Naive thymus-derived CD4-positive, alpha-beta T cell (primary cell): ENCODE measurements around the gene FAM241B. TPM values are rescaled to one million over a fixed set of nuclear protein-coding genes. Genes with fewer than 3 reads are reported as not detected.

Experiments used
- ATAC-seq: fragments of 150-1000 bp; cut with Tn5 transposase; 2 replicates; pipeline ENCODE4 v1.10.0; 2021; ENCODE audit warnings: mild to moderate bottlenecking, moderate library complexity
- CTCF ChIA-PET: fragments of 350-600 bp; sonication (Branson Sonifier 250); formaldehyde crosslinking; loops from one replicate; lab custom pipeline; 2021; ENCODE audit warnings: antibody characterized with exemption; lab: Charles Lee
- POLR2A ChIA-PET: fragments of 350-600 bp; sonication (Branson Sonifier 250); formaldehyde crosslinking; loops from one replicate; lab custom pipeline; 2021; ENCODE audit warnings: antibody characterized with exemption, inconsistent platforms; lab: Charles Lee
- DNase-seq, 9 donors: peaks; one replicate each; pipeline versions ENCODE4 v3.0.0 to v3.0.0-alpha.2; 2020 to 2022; ENCODE audit warnings: mixed read lengths in 1 of 9
- H3K27ac ChIP-seq: one replicate; pipeline ENCODE4 v1.7.0; 2013; ENCODE audit warnings: mild to moderate bottlenecking, low read depth, low read length, moderate library complexity
- H3K27me3 ChIP-seq, 2 donors: one replicate each; pipeline ENCODE4 v1.7.0; 2013; ENCODE audit warnings: low read length in 2 of 2, mild to moderate bottlenecking in 2 of 2, moderate library complexity in 2 of 2; ENCODE audit not compliant: control insufficient read depth in 2 of 2, insufficient read depth in 2 of 2
- H3K36me3 ChIP-seq, 3 experiments: 1 replicate in 2 of 3; 2 replicates in 1 of 3; pipeline ENCODE4 v1.7.0; 2013; ENCODE audit warnings: low read length in 3 of 3, mild to moderate bottlenecking in 3 of 3, moderate library complexity in 1 of 3; ENCODE audit not compliant: insufficient read depth in 3 of 3, control insufficient read depth in 2 of 3
- H3K4me1 ChIP-seq, 2 donors: one replicate each; pipeline ENCODE4 v1.7.0; 2013; ENCODE audit warnings: low read length in 2 of 2, mild to moderate bottlenecking in 2 of 2, moderate library complexity in 1 of 2; ENCODE audit not compliant: control insufficient read depth in 2 of 2, insufficient read depth in 2 of 2
- H3K4me3 ChIP-seq: 2 replicates; pipeline ENCODE4 v1.7.0; 2013; ENCODE audit warnings: mild to moderate bottlenecking, low read length
- H3K9me3 ChIP-seq, 3 experiments: 1 replicate in 2 of 3; 2 replicates in 1 of 3; pipeline ENCODE4 v1.7.0; 2013; ENCODE audit warnings: low read length in 3 of 3; ENCODE audit not compliant: control insufficient read depth in 2 of 3
- H3K27ac Mint-ChIP-seq, 9 donors: one replicate each; pipeline ENCODE4 v1.8.0; 2020 to 2022; ENCODE audit warnings: mixed read lengths in 9 of 9, mild to moderate bottlenecking in 8 of 9, moderate library complexity in 5 of 9, inconsistent platforms in 2 of 9
- H3K27me3 Mint-ChIP-seq, 5 donors: one replicate each; pipeline ENCODE4 v1.8.0; 2021 to 2022; ENCODE audit warnings: mixed read lengths in 5 of 5, mild to moderate bottlenecking in 1 of 5
- H3K36me3 Mint-ChIP-seq, 5 donors: one replicate each; pipeline ENCODE4 v1.8.0; 2020 to 2022; ENCODE audit warnings: mixed read lengths in 5 of 5, mild to moderate bottlenecking in 3 of 5, inconsistent platforms in 1 of 5
- H3K4me1 Mint-ChIP-seq, 7 donors: one replicate each; pipeline ENCODE4 v1.8.0; 2020 to 2022; ENCODE audit warnings: mixed read lengths in 7 of 7, mild to moderate bottlenecking in 3 of 7, inconsistent platforms in 1 of 7
- H3K4me3 Mint-ChIP-seq, 10 donors: one replicate each; pipeline ENCODE4 v1.8.0; 2020 to 2022; ENCODE audit warnings: mild to moderate bottlenecking in 10 of 10, mixed read lengths in 10 of 10, moderate library complexity in 6 of 10, inconsistent platforms in 2 of 10
- H3K9me3 Mint-ChIP-seq, 11 donors: one replicate each; pipeline ENCODE4 v1.8.0; 2020 to 2022; ENCODE audit warnings: mixed read lengths in 11 of 11, mild to moderate bottlenecking in 4 of 11, inconsistent platforms in 1 of 11, moderate library complexity in 1 of 11
- intact Hi-C, 2 donors: fragments of 100-400 bp; cut with micrococcal nuclease; formaldehyde crosslinking; loops; one replicate each; pipeline ENCODE4 v1.15.1; 2023
- polyA plus RNA-seq, 2 donors: library from polyadenylated mRNA; unstranded; fragments of 300-500 nt; fragmentation: Illumina TruSeq; gene quantifications; one replicate each; pipeline ENCODE4 v1.2.3, GENCODE V29; 2021
- total RNA-seq, 6 experiments: library from RNA in 5 of 6; stranded (reverse) in 5 of 6; gene quantifications; 1 replicate in 5 of 6; 2 replicates in 1 of 6; pipeline ENCODE4 v1.2.3 and lab custom pipeline; 2021 to 2026

The FAM241B gene
- total and polyA plus RNA-seq, 7 experiments from 2014 or later, result 8.6 to 26.3 (median 13.0) TPM

GRCh38 chr10:69646185-69647060 lies 16.4 kb downstream of the FAM241B start:
- H3K27me3 Mint-ChIP-seq, result peaks cover 0 to 8% (median 0%) of the 10 kb centered on the region in 5 donors
- no peaks in the 10 kb centered on the region for H3K9me3 ChIP-seq
- ChIA-PET POLR2A (no interaction called here), CTCF (no interaction called here)
- H3K4me1 Mint-ChIP-seq, result peaks cover 5 to 14% (median 9%) of the 10 kb centered on the region in 7 donors
- no peak overlapping the region for H3K4me3 ChIP-seq
- H3K36me3 ChIP-seq, result no peaks in the 10 kb centered on the region
- intact Hi-C loops, result no loop called here
- DNase-seq (no peak), ATAC-seq (no peak)
- H3K4me3 Mint-ChIP-seq, result no peak overlapping the region
- H3K4me1 ChIP-seq, result peaks cover 0 to 8% of the 10 kb centered on the region in 2 donors
- no peaks in the 10 kb centered on the region for H3K36me3 Mint-ChIP-seq
- no peaks in the 10 kb centered on the region for H3K27me3 ChIP-seq
- no peak overlapping the region for H3K27ac ChIP-seq
- peaks cover 0 to 3% (median 0%) of the 10 kb centered on the region in 11 donors for H3K9me3 Mint-ChIP-seq
- H3K27ac Mint-ChIP-seq, result no peak overlapping the region

GRCh38 chr10:69647126-69647525 lies 17.1 kb downstream of the FAM241B start:
- Mint-ChIP-seq H3K9me3 (peaks cover 0 to 3% (median 0%) of the 10 kb centered on the region in 11 donors), H3K27ac (no peak overlapping the region)
- ATAC-seq, result no peak

GRCh38 chr10:69647819-69648218 lies 17.8 kb downstream of the FAM241B start:
- Mint-ChIP-seq H3K27me3 (peaks cover 0 to 8% (median 0%) of the 10 kb centered on the region in 5 donors), H3K4me1 (peaks cover 9 to 22% (median 15%) of the 10 kb centered on the region in 7 donors), H3K4me3 (no peak overlapping the region), H3K27ac (no peak overlapping the region), H3K36me3 (no peaks in the 10 kb centered on the region), H3K9me3 (peaks cover 0 to 3% (median 0%) of the 10 kb centered on the region in 11 donors)
- Histone ChIP-seq H3K27me3 (no peaks in the 10 kb centered on the region), H3K27ac (no peak overlapping the region), H3K4me1 (peaks cover 0 to 10% of the 10 kb centered on the region in 2 donors), H3K4me3 (no peak overlapping the region), H3K36me3 (no peaks in the 10 kb centered on the region), H3K9me3 (no peaks in the 10 kb centered on the region)
- POLR2A ChIA-PET, result no interaction called here
- CTCF ChIA-PET, result interaction anchor here (0.6 to 0.9 kb wide), 3 partner anchors 82 to 132 kb away, joined by 3 to 4 read pairs (median 4); no protein-coding TSS in a partner anchor
- intact Hi-C loops, result no loop called here
- no peak for ATAC-seq
- DNase-seq, result no peak

More at GRCh38 chr10:69647126-69647525, 17.1 kb downstream of the FAM241B start:
- Histone ChIP-seq H3K4me1 (peaks cover 0 to 10% of the 10 kb centered on the region in 2 donors), H3K27ac (no peak overlapping the region), H3K4me3 (no peak overlapping the region), H3K36me3 (no peaks in the 10 kb centered on the region), H3K27me3 (no peaks in the 10 kb centered on the region), H3K9me3 (no peaks in the 10 kb centered on the region)
- Mint-ChIP-seq H3K4me1 (peaks cover 9 to 21% (median 15%) of the 10 kb centered on the region in 7 donors), H3K27me3 (peaks cover 0 to 8% (median 0%) of the 10 kb centered on the region in 5 donors), H3K36me3 (no peaks in the 10 kb centered on the region), H3K4me3 (no peak overlapping the region)
- ChIA-PET POLR2A (no interaction called here), CTCF (no interaction called here)
- no peak for DNase-seq
- intact Hi-C loops, result no loop called here

GRCh38 chr10:69648461-69648860 lies 18.4 kb downstream of the FAM241B start:
- Histone ChIP-seq H3K36me3 (no peaks in the 10 kb centered on the region), H3K4me1 (peaks cover 0 to 10% of the 10 kb centered on the region in 2 donors), H3K4me3 (no peak overlapping the region), H3K9me3 (no peaks in the 10 kb centered on the region), H3K27me3 (no peaks in the 10 kb centered on the region), H3K27ac (no peak overlapping the region)
- ChIA-PET POLR2A (no interaction called here), CTCF (interaction anchor here (0.6 to 0.9 kb wide), 2 partner anchors 82 to 133 kb away, joined by 3 to 4 read pairs; no protein-coding TSS in a partner anchor)
- H3K4me3 Mint-ChIP-seq, result no peak overlapping the region
- H3K27ac Mint-ChIP-seq, result no peak overlapping the region
- intact Hi-C loops, result no loop called here
- peaks cover 9 to 22% (median 15%) of the 10 kb centered on the region in 7 donors for H3K4me1 Mint-ChIP-seq
- DNase-seq (no peak), ATAC-seq (no peak)
- H3K27me3 Mint-ChIP-seq, result peaks cover 0 to 8% (median 0%) of the 10 kb centered on the region in 5 donors
- peaks cover 0 to 3% (median 0%) of the 10 kb centered on the region in 11 donors for H3K9me3 Mint-ChIP-seq
- no peaks in the 10 kb centered on the region for H3K36me3 Mint-ChIP-seq

- H3K36me3 Mint-ChIP-seq, result peaks cover 0 to 1% (median 0%) of the 10 kb centered on the region in 5 donors
- ChIA-PET POLR2A (no interaction called here), CTCF (interaction anchor here (0.9 to 1.5 kb wide), 2 partner anchors 12 to 134 kb away, joined by 3 to 5 read pairs; no protein-coding TSS in a partner anchor)
- no peak overlapping the region for H3K4me3 ChIP-seq
- ATAC-seq, result no peak
- peaks cover 0 to 10% of the 10 kb centered on the region in 2 donors for H3K4me1 ChIP-seq
- DNase-seq, result no peak
- H3K4me1 Mint-ChIP-seq, result peaks cover 9 to 22% (median 15%) of the 10 kb centered on the region in 7 donors
- no peaks in the 10 kb centered on the region for H3K27me3 ChIP-seq
- H3K27ac ChIP-seq, result no peak overlapping the region
- intact Hi-C loops, result no loop called here
- peaks cover 0 to 4% (median 0%) of the 10 kb centered on the region in 11 donors for H3K9me3 Mint-ChIP-seq
- no peak overlapping the region for H3K4me3 Mint-ChIP-seq
- H3K36me3 ChIP-seq, result no peaks in the 10 kb centered on the region
- peaks cover 0 to 7% (median 0%) of the 10 kb centered on the region in 5 donors for H3K27me3 Mint-ChIP-seq
- no peaks in the 10 kb centered on the region for H3K9me3 ChIP-seq
- no peak overlapping the region for H3K27ac Mint-ChIP-seq
Measured at GRCh38 chr10:69649786-69650550, 19.9 kb downstream of the FAM241B start.

GRCh38 chr10:69650589-69651261 lies 20.7 kb downstream of the FAM241B start:
- POLR2A ChIA-PET, result no interaction called here
- CTCF ChIA-PET, result interaction anchor here (0.9 to 1.5 kb wide), 2 partner anchors 13 to 135 kb away, joined by 3 to 5 read pairs; no protein-coding TSS in a partner anchor

More at GRCh38 chr10:69650589-69651261, 20.7 kb downstream of the FAM241B start:
- Histone ChIP-seq H3K9me3 (no peaks in the 10 kb centered on the region), H3K36me3 (no peaks in the 10 kb centered on the region), H3K4me3 (no peak overlapping the region), H3K27ac (no peak overlapping the region), H3K27me3 (no peaks in the 10 kb centered on the region), H3K4me1 (peaks cover 0 to 10% of the 10 kb centered on the region in 2 donors)
- DNase-seq, result no peak
- H3K36me3 Mint-ChIP-seq, result peaks cover 0 to 1% (median 0%) of the 10 kb centered on the region in 5 donors
- H3K9me3 Mint-ChIP-seq, result peaks cover 0 to 4% (median 0%) of the 10 kb centered on the region in 11 donors
- peak overlapping the region in 1 of 9 donors; percentile 41 for H3K27ac Mint-ChIP-seq
- peaks cover 9 to 22% (median 15%) of the 10 kb centered on the region in 7 donors for H3K4me1 Mint-ChIP-seq
- peaks cover 0 to 4% (median 0%) of the 10 kb centered on the region in 5 donors for H3K27me3 Mint-ChIP-seq
- H3K4me3 Mint-ChIP-seq, result peak overlapping the region in 5 of 10 donors; percentile 21 to 48 (median 29)
- intact Hi-C loops, result no loop called here
- peak; percentile 25 for ATAC-seq
